ENCODE measurements around the gene TMC6. TPM values are rescaled to one million over a fixed set of nuclear protein-coding genes. Genes with fewer than 3 reads are reported as not detected.

The TMC6 gene
- total RNA-seq, 2 donors from 2014 or later = 143 to 149 TPM

- Mint-ChIP-seq H3K27me3 (ENCODE audit: insufficient read depth) (no peaks in the 10 kb centered on the region), H3K36me3 (ENCODE audit: low read depth) (peaks cover 32% of the 10 kb centered on the region), H3K4me3 (no peak overlapping the region), H3K9me3 (no peaks in the 10 kb centered on the region), H3K4me1 (no peaks in the 10 kb centered on the region), H3K27ac (no peak overlapping the region)
- Histone ChIP-seq H3K4me3 (ENCODE audit: low read length) (no peak overlapping the region), H3K27me3 (ENCODE audit: control insufficient read depth, insufficient read depth, low read length, poor library complexity, severe bottlenecking) (no peaks in the 10 kb centered on the region), H3K4me1 (ENCODE audit: control insufficient read depth, insufficient read depth, low read length) (no peaks in the 10 kb centered on the region), H3K36me3 (ENCODE audit: control insufficient read depth, insufficient read depth, low read length) (peaks cover 16% of the 10 kb centered on the region), H3K9me3 (ENCODE audit: control insufficient read depth, low read length) (no peaks in the 10 kb centered on the region), H3K27ac (ENCODE audit: low read depth, low read length) (no peak overlapping the region), H3K9ac (ENCODE audit: extremely low read depth, low read length, poor library complexity, severe bottlenecking) (no peak overlapping the region)
- WGBS, 2 experiments (ENCODE audit: insufficient coverage in 1 of 2, insufficient read length in 1 of 2) = 90 to 95% methylated on average over 6 to 13 of the region's 13 CpGs
- no peak for TF ChIP-seq CTCF (conservative IDR thresholded peaks at IDR 0.05)
- no peak for DNase-seq
Measured at GRCh38 chr17:78120537-78120936, 8.0 kb downstream of the TMC6 start.

- Histone ChIP-seq H3K27ac (ENCODE audit: low read depth, low read length) (no peak overlapping the region), H3K4me3 (ENCODE audit: low read length) (no peak overlapping the region), H3K27me3 (ENCODE audit: control insufficient read depth, insufficient read depth, low read length, poor library complexity, severe bottlenecking) (no peaks in the 10 kb centered on the region), H3K9me3 (ENCODE audit: control insufficient read depth, low read length) (no peaks in the 10 kb centered on the region), H3K36me3 (ENCODE audit: control insufficient read depth, insufficient read depth, low read length) (peaks cover 19% of the 10 kb centered on the region), H3K9ac (ENCODE audit: extremely low read depth, low read length, poor library complexity, severe bottlenecking) (no peak overlapping the region), H3K4me1 (ENCODE audit: control insufficient read depth, insufficient read depth, low read length) (no peaks in the 10 kb centered on the region)
- DNase-seq = no peak
- TF ChIP-seq CTCF (conservative IDR thresholded peaks at IDR 0.05) = no peak
- H3K4me3 Mint-ChIP-seq = no peak overlapping the region
- 93 to 94% methylated on average over 3 to 14 of the region's 14 CpGs for WGBS, 2 experiments (ENCODE audit: insufficient coverage in 1 of 2, insufficient read length in 1 of 2)
- no peaks in the 10 kb centered on the region for H3K27me3 Mint-ChIP-seq (ENCODE audit: insufficient read depth)
- no peak overlapping the region for H3K27ac Mint-ChIP-seq
- H3K36me3 Mint-ChIP-seq (ENCODE audit: low read depth) = peaks cover 41% of the 10 kb centered on the region
- no peaks in the 10 kb centered on the region for H3K4me1 Mint-ChIP-seq
- H3K9me3 Mint-ChIP-seq = no peaks in the 10 kb centered on the region
Measured at GRCh38 chr17:78118801-78119241, 9.7 kb downstream of the TMC6 start.

- Mint-ChIP-seq H3K36me3 (ENCODE audit: low read depth) (peaks cover 37% of the 10 kb centered on the region), H3K9me3 (no peaks in the 10 kb centered on the region), H3K27ac (no peak overlapping the region), H3K4me1 (no peaks in the 10 kb centered on the region), H3K27me3 (ENCODE audit: insufficient read depth) (no peaks in the 10 kb centered on the region), H3K4me3 (no peak overlapping the region)
- 90 to 93% methylated on average over 26 to 41 of the region's 41 CpGs for WGBS, 2 experiments (ENCODE audit: insufficient coverage in 1 of 2, insufficient read length in 1 of 2)
- peak; percentile 88 for DNase-seq
- peaks cover 5% of the 10 kb centered on the region for H3K36me3 ChIP-seq (ENCODE audit: control insufficient read depth, insufficient read depth, low read length)
- H3K27me3 ChIP-seq (ENCODE audit: control insufficient read depth, insufficient read depth, low read length, poor library complexity, severe bottlenecking) = no peaks in the 10 kb centered on the region
- H3K9me3 ChIP-seq (ENCODE audit: control insufficient read depth, low read length) = no peaks in the 10 kb centered on the region
- peak; percentile 84 for TF ChIP-seq CTCF (conservative IDR thresholded peaks at IDR 0.05)
- H3K9ac ChIP-seq (ENCODE audit: extremely low read depth, low read length, poor library complexity, severe bottlenecking) = no peak overlapping the region
- no peak overlapping the region for H3K27ac ChIP-seq (ENCODE audit: low read depth, low read length)
- H3K4me1 ChIP-seq (ENCODE audit: control insufficient read depth, insufficient read depth, low read length) = no peaks in the 10 kb centered on the region
- H3K4me3 ChIP-seq (ENCODE audit: low read length) = no peak overlapping the region
Measured at GRCh38 chr17:78117027-78117981, 11.3 kb downstream of the TMC6 start.

Data from endodermal cell (in vitro differentiated cells).